Ishikawa (cell line): Measurements from ENCODE around the gene NCOR2.

Experiments
- CEBPB ChIP-seq: IDR thresholded peaks from 2 replicates; pipeline ENCODE4 v1.6.1; 2012
- CREB1 ChIP-seq: IDR thresholded peaks from 2 replicates; pipeline ENCODE4 v1.6.1; 2012; ENCODE audit warnings: low read depth
- EGR1 ChIP-seq: IDR thresholded peaks from 2 replicates; pipeline ENCODE4 v1.6.1; 2012
- EP300 ChIP-seq: IDR thresholded peaks from 2 replicates; pipeline ENCODE4 v1.6.1; 2012; ENCODE audit warnings: borderline replicate concordance
- FOXM1 ChIP-seq: IDR thresholded peaks from 2 replicates; pipeline ENCODE4 v1.6.1; 2012; ENCODE audit warnings: low read depth, borderline replicate concordance
- NFIC ChIP-seq: IDR thresholded peaks from 2 replicates; pipeline ENCODE4 v1.6.1; 2012
- RAD21 ChIP-seq: IDR thresholded peaks from 2 replicates; pipeline ENCODE4 v1.6.1; 2012; ENCODE audit warnings: low read depth
- REST ChIP-seq: IDR thresholded peaks from 2 replicates; pipeline ENCODE4 v1.6.1; 2012; ENCODE audit warnings: low read depth, mild to moderate bottlenecking
- TAF1 ChIP-seq: IDR thresholded peaks from 2 replicates; pipeline ENCODE4 v1.6.1; 2012; ENCODE audit warnings: low read depth, mild to moderate bottlenecking
- TCF12 ChIP-seq: IDR thresholded peaks from 2 replicates; pipeline ENCODE4 v1.6.1; 2012; ENCODE audit warnings: low read depth
- TEAD4 ChIP-seq: IDR thresholded peaks from 2 replicates; pipeline ENCODE4 v1.6.1; 2012
- YY1 ChIP-seq: IDR thresholded peaks from 2 replicates; pipeline ENCODE4 v1.6.1; 2012; ENCODE audit warnings: low read depth
- ZBTB7A ChIP-seq: IDR thresholded peaks from 2 replicates; pipeline ENCODE4 v1.6.1; 2012; ENCODE audit warnings: low read depth
- TF ChIP-seq, protein P1 (sequence below): IDR thresholded peaks from 2 replicates; pipeline ENCODE4 v1.6.1; 2012
- TF ChIP-seq, protein P2 (sequence below): IDR thresholded peaks from 2 replicates; pipeline ENCODE4 v1.6.1; 2012

NCOR2 gene

GRCh38 chr12:124529565-124530276, 37.7 kb downstream of the NCOR2 start:
- TF ChIP-seq NFIC (no peak), EP300 (no peak), YY1 (no peak), RAD21 (no peak), CEBPB (no peak), REST (no peak), CREB1 (no peak), FOXM1 (no peak), TCF12 (no peak), TAF1 (no peak), EGR1 (no peak)
- TF ChIP-seq, protein P1, sequence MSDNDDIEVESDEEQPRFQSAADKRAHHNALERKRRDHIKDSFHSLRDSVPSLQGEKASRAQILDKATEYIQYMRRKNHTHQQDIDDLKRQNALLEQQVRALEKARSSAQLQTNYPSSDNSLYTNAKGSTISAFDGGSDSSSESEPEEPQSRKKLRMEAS: no peak

DNA sequence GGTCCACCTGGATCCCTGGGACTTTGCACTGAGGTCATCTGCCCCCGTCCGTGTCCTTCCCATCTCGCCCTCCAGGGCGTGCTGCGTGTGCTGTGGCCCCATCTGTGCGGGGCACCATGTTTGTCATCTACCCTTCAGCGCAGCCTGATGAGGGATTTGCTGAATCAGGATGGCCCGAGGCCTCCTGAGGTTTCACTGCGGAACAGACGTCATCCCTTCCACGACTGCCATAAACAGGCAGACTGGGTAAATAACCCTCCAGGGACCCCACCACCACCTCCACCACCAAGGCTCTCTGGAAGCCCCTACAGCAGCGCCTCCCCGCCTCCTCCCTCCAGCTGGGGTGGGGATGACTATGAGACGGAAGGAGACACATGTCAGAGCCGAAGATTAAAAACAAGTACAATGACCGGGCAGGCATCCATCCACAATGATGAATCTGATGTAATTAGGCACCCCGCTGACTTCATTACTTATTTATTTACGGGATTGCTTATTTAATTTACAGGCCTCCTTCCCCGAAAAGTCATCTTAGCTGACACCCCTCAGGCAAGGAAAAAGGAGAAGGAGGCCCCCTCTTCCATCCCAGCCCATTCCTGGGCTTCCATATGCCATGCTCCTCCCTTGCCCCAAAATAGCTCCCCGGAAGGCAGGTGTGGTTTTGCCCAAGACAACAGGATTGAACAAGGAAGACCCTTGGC, 39.4 kb downstream of the NCOR2 start:
- TF ChIP-seq NFIC (no peak), CEBPB (no peak), TCF12 (no peak), RAD21 (no peak)
- TF ChIP-seq, protein P2, sequence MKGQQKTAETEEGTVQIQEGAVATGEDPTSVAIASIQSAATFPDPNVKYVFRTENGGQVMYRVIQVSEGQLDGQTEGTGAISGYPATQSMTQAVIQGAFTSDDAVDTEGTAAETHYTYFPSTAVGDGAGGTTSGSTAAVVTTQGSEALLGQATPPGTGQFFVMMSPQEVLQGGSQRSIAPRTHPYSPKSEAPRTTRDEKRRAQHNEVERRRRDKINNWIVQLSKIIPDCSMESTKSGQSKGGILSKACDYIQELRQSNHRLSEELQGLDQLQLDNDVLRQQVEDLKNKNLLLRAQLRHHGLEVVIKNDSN: no peak
- TF ChIP-seq, protein P1: no peak

- TF ChIP-seq, protein P1: no peak
- TF ChIP-seq RAD21 (no peak), TCF12 (no peak), CREB1 (no peak), TAF1 (no peak), TEAD4 (no peak), EGR1 (no peak), FOXM1 (no peak), ZBTB7A (no peak), REST (no peak), YY1 (no peak), CEBPB (no peak), EP300 (no peak), NFIC (no peak)
- TF ChIP-seq, protein P2: no peak
These were observed 41.3 kb downstream of the NCOR2 start for GRCh38 chr12:124525927-124526692.

DNA sequence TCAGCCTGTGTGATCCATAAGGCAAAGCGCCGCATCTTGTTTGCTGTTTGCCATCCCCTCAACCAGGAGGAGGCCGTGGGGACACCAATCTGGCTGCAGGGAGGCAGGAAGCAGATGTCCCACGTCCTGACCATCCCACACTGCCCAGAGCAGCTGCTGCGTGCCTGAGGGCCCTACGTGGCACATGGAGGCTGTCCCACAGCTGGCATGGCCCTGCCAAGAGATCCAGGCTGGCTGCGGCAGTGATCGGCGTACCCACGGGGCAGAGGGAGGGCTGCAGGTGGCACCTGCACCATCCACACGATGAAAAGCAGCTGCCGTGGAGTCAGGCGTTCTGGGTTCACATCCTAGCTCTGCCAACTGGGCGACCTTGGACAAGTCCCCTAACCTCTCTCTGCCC, 42.0 kb downstream of the NCOR2 start:
- TF ChIP-seq, protein P1: no peak
- TF ChIP-seq TEAD4 (no peak), TAF1 (no peak), YY1 (no peak), CREB1 (no peak), EGR1 (no peak), REST (no peak), TCF12 (no peak), RAD21 (no peak), NFIC (no peak)
